ENCODE results near the gene MARCHF6.
"Not testable (repeated sequence)": the region's sequence is repeated elsewhere in the genome, so short reads cannot be mapped to it uniquely, and the experiment has no call there.

MARCHF6 gene

DNA sequence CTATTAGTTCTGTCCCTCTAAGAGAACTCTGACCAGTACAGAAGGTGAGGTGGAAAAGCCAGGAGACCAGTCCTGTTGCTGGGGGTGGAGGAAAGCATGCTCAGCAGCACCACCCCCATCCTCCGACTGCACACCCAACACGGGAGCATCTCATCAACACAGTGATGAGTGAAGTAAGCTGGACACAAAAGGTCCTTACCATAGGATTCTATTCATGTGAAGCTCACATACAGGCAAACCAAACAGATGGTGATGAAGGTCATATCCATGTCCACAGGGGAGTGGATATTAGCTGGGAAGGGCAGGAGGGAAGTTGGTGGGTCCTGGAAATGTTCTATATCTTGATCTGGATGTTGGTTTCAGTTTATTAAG is 14.8 kb upstream of the MARCHF6 start:
- Histone ChIP-seq H3K4me1 (ENCODE audit: low read depth, poor library complexity, severe bottlenecking) (no peaks in the 10 kb centered on the region), H3K27ac (no peak overlapping the region), H2AFZ (ENCODE audit: low read depth) (no peak overlapping the region), H3K4me3 (IDR thresholded peaks at IDR 0.05; ENCODE audit: insufficient read depth, low read depth, low read length) (no peak overlapping the region), H3K4me2 (no peak overlapping the region), H3K9ac (no peak overlapping the region), H4K20me1 (ENCODE audit: insufficient read depth) (no peaks in the 10 kb centered on the region), H3K79me2 (ENCODE audit: insufficient read depth, low read depth) (no peaks in the 10 kb centered on the region), H3K36me3 (ENCODE audit: insufficient read depth) (no peaks in the 10 kb centered on the region), H3K27me3 (ENCODE audit: insufficient read depth, low read depth) (no peaks in the 10 kb centered on the region)
- TF ChIP-seq, protein P1, sequence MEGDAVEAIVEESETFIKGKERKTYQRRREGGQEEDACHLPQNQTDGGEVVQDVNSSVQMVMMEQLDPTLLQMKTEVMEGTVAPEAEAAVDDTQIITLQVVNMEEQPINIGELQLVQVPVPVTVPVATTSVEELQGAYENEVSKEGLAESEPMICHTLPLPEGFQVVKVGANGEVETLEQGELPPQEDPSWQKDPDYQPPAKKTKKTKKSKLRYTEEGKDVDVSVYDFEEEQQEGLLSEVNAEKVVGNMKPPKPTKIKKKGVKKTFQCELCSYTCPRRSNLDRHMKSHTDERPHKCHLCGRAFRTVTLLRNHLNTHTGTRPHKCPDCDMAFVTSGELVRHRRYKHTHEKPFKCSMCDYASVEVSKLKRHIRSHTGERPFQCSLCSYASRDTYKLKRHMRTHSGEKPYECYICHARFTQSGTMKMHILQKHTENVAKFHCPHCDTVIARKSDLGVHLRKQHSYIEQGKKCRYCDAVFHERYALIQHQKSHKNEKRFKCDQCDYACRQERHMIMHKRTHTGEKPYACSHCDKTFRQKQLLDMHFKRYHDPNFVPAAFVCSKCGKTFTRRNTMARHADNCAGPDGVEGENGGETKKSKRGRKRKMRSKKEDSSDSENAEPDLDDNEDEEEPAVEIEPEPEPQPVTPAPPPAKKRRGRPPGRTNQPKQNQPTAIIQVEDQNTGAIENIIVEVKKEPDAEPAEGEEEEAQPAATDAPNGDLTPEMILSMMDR (conservative IDR thresholded peaks at IDR 0.05; ENCODE audit: low read depth, low read length): no peak

DNA sequence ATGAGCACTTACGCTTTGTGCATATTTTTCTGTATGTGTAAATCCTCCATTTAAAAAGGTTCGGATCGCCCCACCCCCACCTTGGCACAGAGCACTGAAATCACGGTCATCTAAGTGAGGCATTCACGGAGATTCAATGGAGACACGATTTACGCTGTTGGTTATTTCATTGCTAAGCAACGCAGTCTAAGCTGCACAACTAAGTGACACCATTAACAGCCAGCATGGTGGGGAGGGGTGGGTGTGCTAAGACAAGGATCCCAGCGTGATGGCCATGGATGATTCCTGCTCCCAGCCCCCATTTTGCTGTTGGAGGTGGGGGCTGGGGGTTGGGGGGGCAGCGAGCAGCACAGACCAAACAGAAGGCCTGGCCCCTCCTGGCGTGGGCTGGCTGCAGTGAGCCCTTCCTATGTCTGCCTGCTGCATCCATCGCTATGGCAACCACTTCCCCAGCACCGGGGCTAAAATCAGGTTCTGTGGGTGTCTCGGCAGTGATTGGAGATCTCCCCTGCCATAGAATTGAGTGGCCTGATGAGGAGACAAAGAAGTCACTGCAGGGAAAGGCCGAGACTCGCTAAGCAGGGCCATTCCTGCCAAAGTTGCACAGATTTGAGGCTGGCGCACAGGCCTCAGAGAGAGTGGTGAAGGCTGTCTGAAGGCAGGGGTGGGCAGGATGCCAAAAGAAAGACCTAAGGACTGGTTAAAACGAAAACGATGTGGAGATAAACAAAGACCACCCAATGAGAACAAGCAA is 14.3 kb upstream of the MARCHF6 start:
- Histone ChIP-seq H3K9ac (no peak overlapping the region), H3K4me3 (IDR thresholded peaks at IDR 0.05; ENCODE audit: insufficient read depth, low read depth, low read length) (no peak overlapping the region), H3K4me2 (no peak overlapping the region), H4K20me1 (ENCODE audit: insufficient read depth) (no peaks in the 10 kb centered on the region), H3K36me3 (ENCODE audit: insufficient read depth) (no peaks in the 10 kb centered on the region), H3K27ac (no peak overlapping the region), H2AFZ (ENCODE audit: low read depth) (no peak overlapping the region), H3K27me3 (ENCODE audit: insufficient read depth, low read depth) (no peaks in the 10 kb centered on the region), H3K79me2 (ENCODE audit: insufficient read depth, low read depth) (no peaks in the 10 kb centered on the region), H3K4me1 (ENCODE audit: low read depth, poor library complexity, severe bottlenecking) (no peaks in the 10 kb centered on the region)
- TF ChIP-seq, protein P1 (conservative IDR thresholded peaks at IDR 0.05; ENCODE audit: low read depth, low read length): no peak

DNA sequence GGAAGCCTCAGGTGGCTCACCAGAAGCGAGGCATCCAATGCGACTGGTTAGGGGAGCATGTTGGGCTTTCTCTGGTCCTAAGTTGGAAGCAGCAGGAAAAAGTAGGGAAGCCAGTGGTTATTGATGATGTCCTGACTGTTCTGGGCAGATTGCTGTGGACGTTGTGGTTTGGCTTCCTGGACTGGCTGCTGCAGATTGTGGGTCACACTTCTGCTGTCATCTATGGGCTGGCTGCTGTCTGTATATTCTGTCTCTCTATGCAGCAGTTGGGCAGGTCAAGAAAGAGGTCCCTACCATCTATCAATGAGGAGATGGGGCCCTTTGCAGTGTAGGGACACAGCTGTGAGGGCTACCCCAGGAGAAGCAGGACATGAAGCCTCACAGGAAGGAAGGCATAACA is 13.5 kb upstream of the MARCHF6 start:
- H3K9ac ChIP-seq: no peak overlapping the region
- no peak overlapping the region for H3K27ac ChIP-seq
- no peaks in the 10 kb centered on the region for H3K79me2 ChIP-seq (ENCODE audit: insufficient read depth, low read depth)
- TF ChIP-seq, protein P1 (conservative IDR thresholded peaks at IDR 0.05; ENCODE audit: low read depth, low read length): no peak
- no peak overlapping the region for H2AFZ ChIP-seq (ENCODE audit: low read depth)
- H3K4me2 ChIP-seq: no peak overlapping the region
- no peaks in the 10 kb centered on the region for H3K36me3 ChIP-seq (ENCODE audit: insufficient read depth)
- no peaks in the 10 kb centered on the region for H3K27me3 ChIP-seq (ENCODE audit: insufficient read depth, low read depth)
- no peaks in the 10 kb centered on the region for H4K20me1 ChIP-seq (ENCODE audit: insufficient read depth)
- H3K4me1 ChIP-seq (ENCODE audit: low read depth, poor library complexity, severe bottlenecking): no peaks in the 10 kb centered on the region
- no peak overlapping the region for H3K4me3 ChIP-seq (IDR thresholded peaks at IDR 0.05; ENCODE audit: insufficient read depth, low read depth, low read length)

DNA sequence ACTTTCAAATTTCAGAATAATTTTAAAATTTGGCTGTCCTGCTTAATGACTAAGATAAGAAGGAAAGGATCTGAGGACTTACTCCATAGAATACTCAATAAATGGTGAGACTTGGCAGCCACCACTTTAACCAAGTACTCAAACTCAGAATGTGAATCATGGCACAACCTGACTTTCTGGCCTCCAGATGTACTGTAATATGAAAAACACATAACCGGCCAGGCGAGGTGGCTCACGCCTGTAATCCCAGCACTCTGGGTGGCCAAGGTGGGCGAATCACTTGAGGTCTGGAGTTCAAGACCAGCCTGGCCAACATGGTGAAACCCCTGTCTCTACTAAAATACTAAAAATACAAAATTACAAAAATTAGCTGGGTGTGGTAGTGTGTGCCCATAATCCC is 10.0 kb upstream of the MARCHF6 start:
- Histone ChIP-seq H3K27me3 (ENCODE audit: insufficient read depth, low read depth) (no peaks in the 10 kb centered on the region), H3K27ac (no peak overlapping the region), H3K79me2 (ENCODE audit: insufficient read depth, low read depth) (no peaks in the 10 kb centered on the region), H3K9ac (no peak overlapping the region), H3K4me3 (IDR thresholded peaks at IDR 0.05; ENCODE audit: insufficient read depth, low read depth, low read length) (no peak overlapping the region), H3K4me2 (no peak overlapping the region), H2AFZ (ENCODE audit: low read depth) (no peak overlapping the region), H3K4me1 (ENCODE audit: low read depth, poor library complexity, severe bottlenecking) (no peaks in the 10 kb centered on the region), H4K20me1 (ENCODE audit: insufficient read depth) (no peaks in the 10 kb centered on the region), H3K36me3 (ENCODE audit: insufficient read depth) (no peaks in the 10 kb centered on the region)
- TF ChIP-seq, protein P1 (conservative IDR thresholded peaks at IDR 0.05; ENCODE audit: low read depth, low read length): no peak

DNA sequence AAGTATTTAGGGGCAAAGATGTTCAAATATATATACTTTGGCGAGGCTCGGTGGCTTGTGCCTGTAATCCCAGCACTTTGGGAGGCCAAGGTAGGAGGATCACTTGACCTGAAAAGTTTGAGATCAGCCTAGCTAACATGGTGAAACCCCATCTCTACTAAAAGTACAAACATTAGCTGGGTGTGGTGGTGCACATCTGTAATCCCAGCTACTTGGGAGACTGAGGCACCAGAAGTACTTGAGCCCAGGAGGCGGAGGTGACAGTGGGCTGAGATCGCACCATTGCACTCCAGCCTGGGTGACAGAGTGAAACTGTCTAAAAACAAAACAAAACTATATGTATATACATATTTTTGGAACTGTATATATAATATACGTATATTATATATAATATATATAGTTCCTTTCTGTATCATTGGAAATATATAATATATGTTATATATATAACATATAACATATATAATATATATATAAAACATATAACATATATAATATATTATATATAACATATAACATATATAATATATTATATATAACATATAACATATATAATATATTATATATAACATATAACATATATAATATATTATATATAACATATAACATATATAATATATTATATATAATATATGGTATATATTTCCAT is 8.9 kb upstream of the MARCHF6 start:
- not testable (repeated sequence) for H3K4me3 ChIP-seq (IDR thresholded peaks at IDR 0.05; ENCODE audit: insufficient read depth, low read depth, low read length); H3K4me1 ChIP-seq (ENCODE audit: low read depth, poor library complexity, severe bottlenecking); H2AFZ ChIP-seq (ENCODE audit: low read depth); H3K79me2 ChIP-seq (ENCODE audit: insufficient read depth, low read depth); H3K36me3 ChIP-seq (ENCODE audit: insufficient read depth); H3K27ac ChIP-seq; H4K20me1 ChIP-seq (ENCODE audit: insufficient read depth); H3K4me2 ChIP-seq; H3K9ac ChIP-seq; H3K27me3 ChIP-seq (ENCODE audit: insufficient read depth, low read depth)
